ENCODE data around the gene DNTTIP2. TPM values are rescaled to one million over a fixed set of nuclear protein-coding genes. Genes with fewer than 3 reads are reported as not detected.

DNTTIP2 gene
- total and polyA plus RNA-seq, 2 donors (not counting 1 experiment from before 2014, with no cell fraction given) = 19.2 to 32.8 TPM

GRCh38 chr1:93853940-93854339 is 25.1 kb downstream of the DNTTIP2 start:
- no peaks in the 10 kb centered on the region for H3K9me3 ChIP-seq (ENCODE audit: control insufficient read depth, insufficient read depth, low read depth, low read length)
- no peaks in the 10 kb centered on the region for H3K36me3 ChIP-seq (ENCODE audit: control insufficient read depth, insufficient read depth, low read length)
- no peak for DNase-seq (ENCODE audit: low read depth in 2 of 2)
- no peaks in the 10 kb centered on the region for H3K27me3 ChIP-seq (ENCODE audit: control insufficient read depth, insufficient read depth, low read length)
- no peaks in the 10 kb centered on the region for H3K4me1 ChIP-seq (ENCODE audit: control insufficient read depth, extremely low read depth, insufficient read depth, low read length)
- H3K9ac ChIP-seq (ENCODE audit: insufficient read depth, low read length) = no peak overlapping the region
- H3K79me2 ChIP-seq (ENCODE audit: control insufficient read depth, insufficient read depth, low read length) = no peaks in the 10 kb centered on the region
- H4K20me1 ChIP-seq (ENCODE audit: control insufficient read depth, extremely low read depth, insufficient read depth, low read length) = no peaks in the 10 kb centered on the region
- H2AFZ ChIP-seq (ENCODE audit: low read length) = no peak overlapping the region
- no peak for TF ChIP-seq EZH2 (IDR thresholded peaks at IDR 0.05; ENCODE audit: low read length, missing control alignments)
- TF ChIP-seq CTCF (conservative IDR thresholded peaks at IDR 0.05 in 1 of 2, IDR thresholded peaks at IDR 0.05 in 1 of 2; ENCODE audit: low read depth in 1 of 2, low read length in 2 of 2) = no peak
- H3K27ac ChIP-seq (ENCODE audit: insufficient read depth, low read length) = no peak overlapping the region
- no peak overlapping the region for H3K4me3 ChIP-seq (replicated peaks in 1 of 4; ENCODE audit: control extremely low read depth in 1 of 4, insufficient read depth in 1 of 4, low read depth in 3 of 4, low read length in 4 of 4)
- no peak overlapping the region for H3K4me2 ChIP-seq (ENCODE audit: extremely low read depth, insufficient read depth, low read length)

- Histone ChIP-seq H4K20me1 (ENCODE audit: control insufficient read depth, extremely low read depth, insufficient read depth, low read length) (no peaks in the 10 kb centered on the region), H3K4me2 (ENCODE audit: extremely low read depth, insufficient read depth, low read length) (no peak overlapping the region), H3K79me2 (ENCODE audit: control insufficient read depth, insufficient read depth, low read length) (no peaks in the 10 kb centered on the region), H3K4me1 (ENCODE audit: control insufficient read depth, extremely low read depth, insufficient read depth, low read length) (no peaks in the 10 kb centered on the region), H3K4me3 (replicated peaks in 1 of 4; ENCODE audit: control extremely low read depth in 1 of 4, insufficient read depth in 1 of 4, low read depth in 3 of 4, low read length in 4 of 4) (no peak overlapping the region), H3K9me3 (ENCODE audit: control insufficient read depth, insufficient read depth, low read depth, low read length) (no peaks in the 10 kb centered on the region), H3K9ac (ENCODE audit: insufficient read depth, low read length) (no peak overlapping the region), H3K36me3 (ENCODE audit: control insufficient read depth, insufficient read depth, low read length) (no peaks in the 10 kb centered on the region), H3K27me3 (ENCODE audit: control insufficient read depth, insufficient read depth, low read length) (no peaks in the 10 kb centered on the region), H3K27ac (ENCODE audit: insufficient read depth, low read length) (no peak overlapping the region), H2AFZ (ENCODE audit: low read length) (no peak overlapping the region)
- no peak for DNase-seq (ENCODE audit: low read depth in 2 of 2)
- TF ChIP-seq CTCF (conservative IDR thresholded peaks at IDR 0.05 in 1 of 2, IDR thresholded peaks at IDR 0.05 in 1 of 2; ENCODE audit: low read depth in 1 of 2, low read length in 2 of 2) (no peak), EZH2 (IDR thresholded peaks at IDR 0.05; ENCODE audit: low read length, missing control alignments) (no peak)
Observed at GRCh38 chr1:93851878-93852277, 27.1 kb downstream of the DNTTIP2 start.

- no peak for TF ChIP-seq EZH2 (IDR thresholded peaks at IDR 0.05; ENCODE audit: low read length, missing control alignments)
- no peak for TF ChIP-seq CTCF (conservative IDR thresholded peaks at IDR 0.05 in 1 of 2, IDR thresholded peaks at IDR 0.05 in 1 of 2; ENCODE audit: low read depth in 1 of 2, low read length in 2 of 2)
- Histone ChIP-seq H2AFZ (ENCODE audit: low read length) (no peak overlapping the region), H3K9me3 (ENCODE audit: control insufficient read depth, insufficient read depth, low read depth, low read length) (no peaks in the 10 kb centered on the region), H3K79me2 (ENCODE audit: control insufficient read depth, insufficient read depth, low read length) (no peaks in the 10 kb centered on the region), H3K4me1 (ENCODE audit: control insufficient read depth, extremely low read depth, insufficient read depth, low read length) (no peaks in the 10 kb centered on the region), H3K4me2 (ENCODE audit: extremely low read depth, insufficient read depth, low read length) (no peak overlapping the region), H4K20me1 (ENCODE audit: control insufficient read depth, extremely low read depth, insufficient read depth, low read length) (no peaks in the 10 kb centered on the region), H3K36me3 (ENCODE audit: control insufficient read depth, insufficient read depth, low read length) (no peaks in the 10 kb centered on the region), H3K27ac (ENCODE audit: insufficient read depth, low read length) (no peak overlapping the region), H3K4me3 (replicated peaks in 1 of 4; ENCODE audit: control extremely low read depth in 1 of 4, insufficient read depth in 1 of 4, low read depth in 3 of 4, low read length in 4 of 4) (no peak overlapping the region), H3K9ac (ENCODE audit: insufficient read depth, low read length) (no peak overlapping the region), H3K27me3 (ENCODE audit: control insufficient read depth, insufficient read depth, low read length) (no peaks in the 10 kb centered on the region)
- no peak for DNase-seq (ENCODE audit: low read depth in 2 of 2)
Observed at GRCh38 chr1:93851327-93851712, 27.7 kb downstream of the DNTTIP2 start.
